Breast epithelium (tissue), 4 donors: ENCODE measurements around the gene GCDH. TPM values are rescaled to one million over a fixed set of nuclear protein-coding genes. Genes with fewer than 3 reads are reported as not detected.
"Not testable (repeated sequence)": the region's sequence is repeated elsewhere in the genome, so short reads cannot be mapped to it uniquely, and the experiment has no call there.

Experiments
- DNase-seq, 2 donors: peaks; one replicate each; pipeline ENCODE4 v3.0.0-alpha.2; 2019; ENCODE audit warnings: low spot score in 2 of 2
- H3K27ac ChIP-seq, 2 donors: fragments of 200-600 bp; sonication (generic) in 1 of 2; one replicate each; pipeline ENCODE4 v1.5.1; 2016 to 2019; ENCODE audit warnings: mild to moderate bottlenecking in 1 of 2
- H3K27me3 ChIP-seq, 2 donors: fragments of 200-600 bp; sonication (generic) in 1 of 2; one replicate each; pipeline versions ENCODE4 v1.5.1 to v1.6.0; 2017 to 2019; ENCODE audit warnings: control low read depth in 1 of 2, mild to moderate bottlenecking in 1 of 2
- H3K36me3 ChIP-seq: fragments of 200-600 bp; one replicate; pipeline ENCODE4 v1.5.1; 2019
- H3K4me1 ChIP-seq, 2 donors: fragments of 200-600 bp; sonication (generic); one replicate each; pipeline ENCODE4 v1.5.1; 2016 to 2019; ENCODE audit warnings: control low read depth in 1 of 2
- H3K4me3 ChIP-seq, 3 donors: fragments of 200-600 bp; sonication (generic); 1 replicate in 2 of 3; 2 replicates in 1 of 3; pipeline ENCODE4 v1.5.1; 2016 to 2019; ENCODE audit warnings: mild to moderate bottlenecking in 3 of 3, moderate library complexity in 2 of 3
- H3K9me3 ChIP-seq, 2 donors: fragments of 200-600 bp; sonication (generic) in 1 of 2; one replicate each; pipeline ENCODE4 v1.5.1; 2016 to 2019; ENCODE audit warnings: control low read depth in 1 of 2
- POLR2A ChIP-seq: fragments of 450-650 bp; IDR thresholded peaks from one replicate; pipeline ENCODE4 v1.6.1; 2016; ENCODE audit warnings: antibody characterized with exemption, mild to moderate bottlenecking, moderate library complexity
- POLR2AphosphoS5 ChIP-seq, 3 donors: sonication (generic); formaldehyde crosslinking; IDR thresholded peaks; one replicate each; pipeline ENCODE4 v1.6.1; 2017; ENCODE audit warnings: antibody characterized with exemption in 3 of 3
- intact Hi-C: fragments of 100-400 bp; cut with DNase I; formaldehyde crosslinking; loops from one replicate; pipeline ENCODE4 v1.15.1; 2023; ENCODE audit warnings: low total_unique reads
- total RNA-seq, 3 donors: library from RNA; depleted of rRNA; stranded (reverse); fragments of >200 nt; gene quantifications; one replicate each; pipeline ENCODE4 v1.1.0, GENCODE V29; 2016
- TF ChIP-seq, protein P1 (sequence below), 3 donors: fragments of 450-650 bp; IDR thresholded peaks; one replicate each; pipeline ENCODE4 v1.5.1; 2016 to 2017; ENCODE audit warnings: antibody characterized with exemption in 3 of 3, mild to moderate bottlenecking in 3 of 3, moderate library complexity in 3 of 3

The GCDH gene
- total RNA-seq, 3 donors from 2014 or later = 39.2 to 72.8 (median 50.1) TPM

DNA sequence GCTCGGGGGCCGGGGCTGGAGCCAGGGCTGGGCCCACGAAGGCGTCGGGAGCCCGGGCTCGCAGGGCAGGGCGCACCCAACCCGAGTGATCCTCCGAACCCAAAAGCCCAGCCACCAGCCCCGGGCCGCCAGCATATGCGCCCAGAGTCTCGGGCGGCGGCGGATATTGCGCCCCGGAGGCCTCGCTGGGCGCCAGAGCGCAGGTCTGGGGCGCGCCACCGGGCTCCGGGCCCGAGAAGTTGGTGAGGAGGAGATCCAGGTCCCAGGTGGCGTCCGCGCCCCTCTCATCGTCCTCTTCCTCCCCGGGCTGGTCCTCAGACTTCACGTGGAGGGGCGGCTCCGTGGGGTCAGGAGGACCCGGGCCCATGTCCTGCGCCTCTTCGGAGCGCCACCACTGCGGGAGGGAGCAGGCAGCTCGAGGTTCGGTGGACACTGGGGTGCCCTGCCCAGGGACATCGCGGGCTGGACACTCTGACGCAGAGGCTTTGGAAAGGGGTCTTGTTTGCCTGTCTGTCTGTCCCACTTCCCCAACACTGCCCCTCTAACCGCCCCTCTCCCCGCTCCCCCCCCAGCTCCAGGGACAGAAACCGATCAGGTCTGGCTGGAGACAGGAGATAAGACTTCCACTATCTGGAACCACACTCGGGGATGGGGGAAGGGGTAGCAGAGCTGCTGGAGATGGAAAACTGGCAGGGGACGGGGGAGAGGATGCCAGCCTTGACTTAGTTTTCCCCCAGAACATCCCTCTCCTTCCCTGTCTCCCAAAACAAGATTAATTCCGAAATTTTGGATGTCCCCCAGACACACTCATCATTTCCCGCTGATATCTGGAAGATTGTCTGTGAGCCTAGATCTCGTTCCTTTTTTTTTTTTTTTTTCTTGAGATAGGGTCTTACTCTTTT is 5.0 kb upstream of the GCDH start:
- Histone ChIP-seq H3K9me3 (peaks cover 9 to 15% of the 10 kb centered on the region in 2 donors), H3K4me1 (no peaks in the 10 kb centered on the region), H3K27ac (peak overlapping the region; percentile 8 to 25), H3K4me3 (peak overlapping the region; percentile 23 to 61 (median 47)), H3K27me3 (peaks cover 0 to 17% of the 10 kb centered on the region in 2 donors), H3K36me3 (no peaks in the 10 kb centered on the region)
- DNase-seq = no peak
- TF ChIP-seq POLR2A (no peak), POLR2AphosphoS5 (IDR thresholded peaks at IDR 0.05) (no peak)
- TF ChIP-seq, protein P1, sequence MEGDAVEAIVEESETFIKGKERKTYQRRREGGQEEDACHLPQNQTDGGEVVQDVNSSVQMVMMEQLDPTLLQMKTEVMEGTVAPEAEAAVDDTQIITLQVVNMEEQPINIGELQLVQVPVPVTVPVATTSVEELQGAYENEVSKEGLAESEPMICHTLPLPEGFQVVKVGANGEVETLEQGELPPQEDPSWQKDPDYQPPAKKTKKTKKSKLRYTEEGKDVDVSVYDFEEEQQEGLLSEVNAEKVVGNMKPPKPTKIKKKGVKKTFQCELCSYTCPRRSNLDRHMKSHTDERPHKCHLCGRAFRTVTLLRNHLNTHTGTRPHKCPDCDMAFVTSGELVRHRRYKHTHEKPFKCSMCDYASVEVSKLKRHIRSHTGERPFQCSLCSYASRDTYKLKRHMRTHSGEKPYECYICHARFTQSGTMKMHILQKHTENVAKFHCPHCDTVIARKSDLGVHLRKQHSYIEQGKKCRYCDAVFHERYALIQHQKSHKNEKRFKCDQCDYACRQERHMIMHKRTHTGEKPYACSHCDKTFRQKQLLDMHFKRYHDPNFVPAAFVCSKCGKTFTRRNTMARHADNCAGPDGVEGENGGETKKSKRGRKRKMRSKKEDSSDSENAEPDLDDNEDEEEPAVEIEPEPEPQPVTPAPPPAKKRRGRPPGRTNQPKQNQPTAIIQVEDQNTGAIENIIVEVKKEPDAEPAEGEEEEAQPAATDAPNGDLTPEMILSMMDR (IDR thresholded peaks at IDR 0.05) = no peak
- intact Hi-C loops = no loop called here

DNA sequence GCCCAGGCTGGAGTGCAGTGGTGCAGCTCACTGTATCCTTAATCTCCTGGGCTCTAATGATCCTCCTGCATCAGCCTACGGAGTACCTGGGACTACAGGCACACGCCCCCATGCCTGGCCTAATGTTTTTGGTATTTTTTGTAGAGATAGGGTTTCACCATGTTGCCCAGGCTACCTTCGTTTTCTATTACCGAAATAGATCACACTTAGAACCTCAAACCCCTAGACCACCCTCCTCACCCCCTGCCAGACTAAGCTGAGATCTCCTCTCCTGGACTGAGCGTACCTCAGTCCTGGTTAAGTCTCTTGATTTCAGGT is 4.3 kb upstream of the GCDH start:
- TF ChIP-seq POLR2AphosphoS5 (IDR thresholded peaks at IDR 0.05) (no peak), POLR2A (no peak)
- TF ChIP-seq, protein P1 (IDR thresholded peaks at IDR 0.05) = no peak
- H3K27ac ChIP-seq = no peak overlapping the region
- peaks cover 0 to 3% of the 10 kb centered on the region in 2 donors for H3K4me1 ChIP-seq
- H3K9me3 ChIP-seq = peaks cover 9 to 15% of the 10 kb centered on the region in 2 donors
- H3K36me3 ChIP-seq = no peaks in the 10 kb centered on the region
- no peak overlapping the region for H3K4me3 ChIP-seq
- H3K27me3 ChIP-seq = peaks cover 0 to 17% of the 10 kb centered on the region in 2 donors
- no peak for DNase-seq
- intact Hi-C loops = no loop called here

DNA sequence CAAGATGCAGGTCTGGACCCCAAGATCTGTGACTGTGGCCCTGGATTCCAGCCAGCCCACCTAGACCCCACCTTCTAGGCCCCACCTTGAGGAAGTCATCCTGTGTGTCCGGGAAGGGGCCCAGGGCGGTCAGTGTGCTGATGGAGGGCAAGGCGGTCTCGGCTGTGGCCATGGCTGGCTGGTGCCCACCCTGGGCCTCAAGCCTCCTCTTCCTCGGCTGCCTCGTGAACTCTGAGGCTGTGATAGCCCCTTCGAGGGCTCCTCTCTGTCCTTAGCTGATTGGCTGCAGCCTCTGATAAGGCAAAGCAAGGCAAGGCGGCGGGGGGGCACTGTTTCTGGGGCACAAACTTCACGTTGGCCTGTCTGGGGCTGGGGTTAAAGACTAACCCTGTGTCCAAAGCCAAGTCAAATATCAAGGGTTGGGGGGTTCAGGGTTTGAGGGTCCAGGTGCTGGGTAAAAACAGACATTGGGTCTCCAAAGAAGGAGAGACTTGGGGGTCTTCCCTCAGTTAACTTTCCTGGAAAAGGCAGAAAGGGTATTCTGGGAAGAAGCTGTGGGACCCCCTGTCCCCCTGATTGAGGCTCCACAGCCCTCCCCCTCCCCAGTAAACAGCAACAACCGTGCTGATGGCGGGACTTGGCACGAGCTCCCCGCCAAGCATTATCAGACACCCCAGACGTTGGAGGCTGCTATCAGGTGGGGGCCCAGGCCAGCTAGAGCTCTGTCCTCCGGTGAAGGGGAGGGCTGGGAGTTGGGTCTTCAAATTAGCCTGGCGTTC is 3.8 kb upstream of the GCDH start, which contains the start of gene KLF1:
Gene KLF1, minus strand, starts transcription at position 233 of the 779 bp plus-strand sequence. Its CDS starts 61 bp downstream, at position 172.
- Histone ChIP-seq H3K9me3 (peaks cover 9 to 15% of the 10 kb centered on the region in 2 donors), H3K27me3 (peaks cover 0 to 17% of the 10 kb centered on the region in 2 donors), H3K4me1 (peaks cover 0 to 8% of the 10 kb centered on the region in 2 donors), H3K27ac (no peak within 1 kb of the TSS), H3K36me3 (no peaks in the 10 kb centered on the region), H3K4me3 (peak within 1 kb of the TSS in 2 of 3 donors; percentile 47 to 61)
- intact Hi-C loops = no loop called here
- DNase-seq = no peak
- TF ChIP-seq POLR2AphosphoS5 (IDR thresholded peaks at IDR 0.05) = no peak
- no peak for TF ChIP-seq POLR2A

DNA sequence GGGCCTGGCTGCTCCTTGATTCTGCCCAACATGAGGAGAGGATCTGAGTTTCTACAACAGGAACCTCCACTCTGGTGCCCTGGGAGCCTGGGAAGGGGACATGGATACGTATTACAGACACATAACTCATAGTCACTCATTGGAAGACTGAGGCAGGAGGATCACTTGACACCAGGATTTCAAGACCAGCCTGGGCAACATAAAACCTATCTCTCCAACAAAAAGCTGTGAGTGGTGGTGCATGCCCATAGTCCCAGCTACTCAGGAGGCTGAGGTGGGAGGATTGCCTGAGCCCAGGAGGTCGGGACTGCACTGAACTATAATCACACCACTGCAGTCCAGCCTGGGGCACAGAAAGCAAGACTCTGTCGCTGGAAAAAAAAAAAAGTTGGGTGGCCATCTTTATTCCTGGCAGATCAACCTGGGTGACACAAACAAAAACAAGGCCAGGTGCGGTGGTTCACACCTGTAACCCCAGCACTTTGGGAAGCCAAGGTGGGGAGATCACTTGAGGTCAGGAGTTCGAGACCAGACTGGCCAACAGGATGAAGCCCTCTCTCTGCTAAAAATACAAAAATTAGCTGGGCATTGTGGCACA is 2.9 kb upstream of the GCDH start:
- Histone ChIP-seq H3K4me3 (no peak overlapping the region), H3K4me1 (peaks cover 0 to 9% of the 10 kb centered on the region in 2 donors), H3K27me3 (peaks cover 0 to 17% of the 10 kb centered on the region in 2 donors), H3K36me3 (no peaks in the 10 kb centered on the region), H3K9me3 (peaks cover 9 to 15% of the 10 kb centered on the region in 2 donors), H3K27ac (no peak overlapping the region)
- intact Hi-C loops = no loop called here
- DNase-seq = no peak
- TF ChIP-seq POLR2A = no peak
- TF ChIP-seq POLR2AphosphoS5 (IDR thresholded peaks at IDR 0.05) = no peak
- TF ChIP-seq, protein P1 (IDR thresholded peaks at IDR 0.05) = no peak

DNA sequence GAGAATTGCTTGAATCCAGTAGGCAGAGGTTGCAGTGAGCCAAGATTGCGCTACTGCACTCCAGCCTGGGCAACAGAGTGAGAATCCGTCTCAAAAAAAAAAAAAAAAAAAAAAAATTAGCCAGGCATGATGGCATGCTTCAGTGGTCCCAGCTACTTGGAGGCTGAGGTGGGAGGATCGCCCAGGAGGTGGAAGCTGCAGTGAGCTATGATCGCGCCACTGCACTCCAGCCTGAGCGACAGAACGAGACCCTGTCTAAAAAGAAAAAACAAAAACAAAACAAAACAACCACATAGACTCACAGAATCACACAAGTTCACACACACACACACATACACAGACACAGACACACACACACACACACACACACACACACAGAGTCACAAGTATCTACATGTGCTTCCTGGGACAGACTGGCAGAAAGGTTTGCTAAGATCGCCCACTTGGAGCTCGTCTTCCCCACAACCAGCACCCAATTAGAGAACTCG is 617 bp upstream of the GCDH start:
- H3K4me1 ChIP-seq, H3K36me3 ChIP-seq, H3K9me3 ChIP-seq, DNase-seq, intact Hi-C loops, H3K27me3 ChIP-seq: not testable (repeated sequence)
- Histone ChIP-seq H3K4me3 (peak overlapping the region; percentile 85 to 97 (median 89)), H3K27ac (peak overlapping the region; percentile 72 to 80)
